ENCODE data around the gene SSTR4. TPM values are rescaled to one million over a fixed set of nuclear protein-coding genes. Genes with fewer than 3 reads are reported as not detected.

The SSTR4 gene
- total RNA-seq, 1 donor from 2014 or later: not detected

- Mint-ChIP-seq H3K27me3 (ENCODE audit: low read depth) (peaks cover 13% of the 10 kb centered on the region), H3K9me3 (no peaks in the 10 kb centered on the region), H3K27ac (no peak overlapping the region), H3K4me1 (peaks cover 11% of the 10 kb centered on the region), H3K4me3 (no peak overlapping the region), H3K36me3 (no peaks in the 10 kb centered on the region)
- no peak for DNase-seq (ENCODE audit: low spot score in 2 of 2, unreplicated experiment in 2 of 2)
- no peak for TF ChIP-seq CTCF (IDR thresholded peaks at IDR 0.05; ENCODE audit: unreplicated experiment)
Measured at GRCh38 chr20:23084282-23084844, 49.3 kb downstream of the SSTR4 start.

- no peak for TF ChIP-seq CTCF (IDR thresholded peaks at IDR 0.05; ENCODE audit: unreplicated experiment)
- no peaks in the 10 kb centered on the region for H3K36me3 Mint-ChIP-seq
- peaks cover 8% of the 10 kb centered on the region for H3K27me3 Mint-ChIP-seq (ENCODE audit: low read depth)
- peaks cover 11% of the 10 kb centered on the region for H3K4me1 Mint-ChIP-seq
- no peaks in the 10 kb centered on the region for H3K9me3 Mint-ChIP-seq
- no peak for DNase-seq (ENCODE audit: low spot score in 2 of 2, unreplicated experiment in 2 of 2)
- H3K4me3 Mint-ChIP-seq: no peak overlapping the region
- H3K27ac Mint-ChIP-seq: no peak overlapping the region
Measured at GRCh38 chr20:23084845-23085365, 49.8 kb downstream of the SSTR4 start.

GRCh38 chr20:23085436-23086055, 50.4 kb downstream of the SSTR4 start:
- Mint-ChIP-seq H3K36me3 (no peaks in the 10 kb centered on the region), H3K4me3 (no peak overlapping the region), H3K27me3 (ENCODE audit: low read depth) (peaks cover 11% of the 10 kb centered on the region), H3K9me3 (no peaks in the 10 kb centered on the region), H3K27ac (no peak overlapping the region), H3K4me1 (peaks cover 11% of the 10 kb centered on the region)
- TF ChIP-seq CTCF (IDR thresholded peaks at IDR 0.05; ENCODE audit: unreplicated experiment): no peak
- no peak for DNase-seq (ENCODE audit: low spot score in 2 of 2, unreplicated experiment in 2 of 2)

- DNase-seq (ENCODE audit: low spot score in 2 of 2, unreplicated experiment in 2 of 2): no peak
- no peak within 1 kb of the TSS for H3K4me3 Mint-ChIP-seq
- H3K27ac Mint-ChIP-seq: no peak within 1 kb of the TSS
- no peaks in the 10 kb centered on the region for H3K9me3 Mint-ChIP-seq
- H3K27me3 Mint-ChIP-seq (ENCODE audit: low read depth): peaks cover 11% of the 10 kb centered on the region
- H3K36me3 Mint-ChIP-seq: no peaks in the 10 kb centered on the region
- H3K4me1 Mint-ChIP-seq: peaks cover 11% of the 10 kb centered on the region
- TF ChIP-seq CTCF (IDR thresholded peaks at IDR 0.05; ENCODE audit: unreplicated experiment): no peak
Measured at GRCh38 chr20:23086056-23086566, 51.0 kb downstream of the SSTR4 start, which contains the start of gene CD93. Gene CD93 (minus strand): TSS chr20:23086324. CDS start chr20:23086192, 132 bp downstream.

- Mint-ChIP-seq H3K36me3 (no peaks in the 10 kb centered on the region), H3K27me3 (ENCODE audit: low read depth) (peaks cover 14% of the 10 kb centered on the region), H3K4me1 (peaks cover 11% of the 10 kb centered on the region), H3K4me3 (no peak overlapping the region), H3K27ac (no peak overlapping the region), H3K9me3 (no peaks in the 10 kb centered on the region)
- no peak for TF ChIP-seq CTCF (IDR thresholded peaks at IDR 0.05; ENCODE audit: unreplicated experiment)
- DNase-seq (ENCODE audit: low spot score in 2 of 2, unreplicated experiment in 2 of 2): no peak
Measured at GRCh38 chr20:23086931-23087411, 51.9 kb downstream of the SSTR4 start.

Data from mesothelial cell of epicardium (in vitro differentiated cells).